SW480 (cell line): ENCODE data around the gene OR7D2.

Experiments
- DNase-seq: peaks from one replicate; pipeline ENCODE4 v3.0.0-alpha.2; 2016; ENCODE audit warnings: low spot score

The OR7D2 gene

GRCh38 chr19:9205501-9206113, 26.8 kb downstream of the OR7D2 start:
- peak; percentile 58 for DNase-seq

- no peak for DNase-seq
Observed at GRCh38 chr19:9219489-9219888, 40.7 kb downstream of the OR7D2 start, which contains the start of gene OR7D4. Gene OR7D4, minus strand, starts transcription at chr19:9219589. Its CDS starts 4,752 bp downstream, at chr19:9214837.
